Thyroid gland (tissue), 4 donors: Measurements from ENCODE around the gene HOXC10. TPM values are rescaled to one million over a fixed set of nuclear protein-coding genes. Genes with fewer than 3 reads are reported as not detected.

Experiments used
- DNase-seq, 2 donors: peaks; one replicate each; pipeline ENCODE4 v3.0.0-alpha.2; 2019
- H3K27ac ChIP-seq, 3 donors: fragments of 200-600 bp; sonication (generic); 1 replicate in 2 of 3; 2 replicates in 1 of 3; pipeline ENCODE4 v1.5.1; 2016 to 2019; ENCODE audit warnings: mild to moderate bottlenecking in 1 of 3, moderate library complexity in 1 of 3
- H3K27me3 ChIP-seq: fragments of 200-600 bp; sonication (generic); one replicate; pipeline ENCODE4 v1.5.1; 2019
- H3K36me3 ChIP-seq, 2 donors: fragments of 200-600 bp; sonication (generic); one replicate each; pipeline ENCODE4 v1.5.1; 2016 to 2019
- H3K4me1 ChIP-seq, 2 donors: fragments of 200-600 bp; sonication (generic); one replicate each; pipeline ENCODE4 v1.5.1; 2017 to 2019
- H3K4me3 ChIP-seq, 3 donors: fragments of 200-600 bp; sonication (generic); replicated peaks in 1 of 3; 1 replicate in 2 of 3; 2 replicates in 1 of 3; pipeline ENCODE4 v1.5.1; 2016; ENCODE audit warnings: mild to moderate bottlenecking in 1 of 3
- H3K9me3 ChIP-seq: fragments of 200-600 bp; sonication (generic); one replicate; pipeline ENCODE4 v1.5.1; 2017
- CTCF ChIP-seq, 6 experiments: fragments of 200-600 bp in 3 of 6; fragments of 450-650 bp in 3 of 6; sonication (generic) in 3 of 6; IDR thresholded peaks; one replicate each; pipeline ENCODE4 v1.5.1; 2016 to 2019; ENCODE audit warnings: antibody characterized with exemption in 6 of 6, mild to moderate bottlenecking in 2 of 6, inconsistent platforms in 1 of 6, moderate library complexity in 1 of 6
- POLR2A ChIP-seq, 2 donors: fragments of 450-650 bp; IDR thresholded peaks; one replicate each; pipeline ENCODE4 v1.6.1; 2017; ENCODE audit warnings: antibody characterized with exemption in 2 of 2, mild to moderate bottlenecking in 2 of 2, moderate library complexity in 1 of 2
- WGBS, 2 donors: methylation state at CpG; one replicate each; pipeline ENCODE4 v1.1.5; 2017; 5-methylcytosine and 5-hydroxymethylcytosine counted together
- intact Hi-C: fragments of 100-400 bp; cut with DNase I; formaldehyde crosslinking; loops from one replicate; pipeline ENCODE4 v1.15.1; 2023
- total RNA-seq, 4 donors: library from RNA; depleted of rRNA; stranded (reverse); fragments of >200 nt; gene quantifications; one replicate each; pipeline ENCODE4 v1.2.3, GENCODE V29; 2016

The HOXC10 gene
- total RNA-seq, 4 donors from 2014 or later: not detected

GRCh38 chr12:53985994-53986685, 1.2 kb downstream of the HOXC10 start:
- TF ChIP-seq POLR2A (IDR thresholded peaks at IDR 0.05): no peak
- TF ChIP-seq CTCF (IDR thresholded peaks at IDR 0.05): no peak
- Histone ChIP-seq H3K4me3 (peak overlapping the region in 1 of 3 donors; percentile 0), H3K9me3 (no peaks in the 10 kb centered on the region), H3K4me1 (peaks cover 17 to 18% of the 10 kb centered on the region in 2 donors), H3K27ac (no peak overlapping the region), H3K36me3 (no peaks in the 10 kb centered on the region), H3K27me3 (peaks cover 89% of the 10 kb centered on the region)
- no peak for DNase-seq
- WGBS, 2 donors: 5 to 7% methylated on average over 20 to 35 of the region's 50 CpGs
- intact Hi-C loops: loop anchor here (10.0 kb wide), 1 partner anchor 221 kb away; no protein-coding TSS in a partner anchor

GRCh38 chr12:53986686-53987483, 1.9 kb downstream of the HOXC10 start:
- Histone ChIP-seq H3K27ac (no peak overlapping the region), H3K9me3 (no peaks in the 10 kb centered on the region), H3K4me3 (no peak overlapping the region), H3K4me1 (peaks cover 17 to 18% of the 10 kb centered on the region in 2 donors), H3K36me3 (no peaks in the 10 kb centered on the region), H3K27me3 (peaks cover 89% of the 10 kb centered on the region)
- DNase-seq: no peak
- TF ChIP-seq CTCF (IDR thresholded peaks at IDR 0.05): no peak
- 16 to 22% methylated on average over 21 of the region's 21 CpGs for WGBS, 2 donors
- intact Hi-C loops: loop anchor here (10.0 kb wide), 1 partner anchor 222 kb away; no protein-coding TSS in a partner anchor

GRCh38 chr12:53987787-53988230, 2.9 kb downstream of the HOXC10 start:
- Histone ChIP-seq H3K4me3 (no peak overlapping the region), H3K27ac (no peak overlapping the region), H3K27me3 (peaks cover 88% of the 10 kb centered on the region), H3K4me1 (peaks cover 17 to 18% of the 10 kb centered on the region in 2 donors), H3K36me3 (no peaks in the 10 kb centered on the region), H3K9me3 (no peaks in the 10 kb centered on the region)
- no peak for DNase-seq
- TF ChIP-seq POLR2A (IDR thresholded peaks at IDR 0.05) (no peak), CTCF (IDR thresholded peaks at IDR 0.05) (no peak)
- 12 to 25% methylated on average over 4 of the region's 4 CpGs for WGBS, 2 donors
- intact Hi-C loops: loop anchor here (10.0 kb wide), 1 partner anchor 223 kb away; no protein-coding TSS in a partner anchor

GRCh38 chr12:53988541-53989226, 3.7 kb downstream of the HOXC10 start:
- WGBS, 2 donors: 7 to 8% methylated on average over 5 of the region's 5 CpGs
- no peak overlapping the region for H3K27ac ChIP-seq
- no peak for TF ChIP-seq POLR2A (IDR thresholded peaks at IDR 0.05)
- no peak for TF ChIP-seq CTCF (IDR thresholded peaks at IDR 0.05)
- intact Hi-C loops: loop anchor here (10.0 kb wide), 1 partner anchor 224 kb away; no protein-coding TSS in a partner anchor
- H3K4me3 ChIP-seq: no peak overlapping the region
- H3K27me3 ChIP-seq: peaks cover 84% of the 10 kb centered on the region
- H3K4me1 ChIP-seq: peaks cover 17 to 18% of the 10 kb centered on the region in 2 donors
- H3K36me3 ChIP-seq: no peaks in the 10 kb centered on the region
- no peak for DNase-seq
- no peaks in the 10 kb centered on the region for H3K9me3 ChIP-seq
